HG03571 (cell line): ENCODE measurements around the gene BGLAP.
A peak's percentile ranks its signal among the peaks of the same experiment; 100 is the strongest.

ENCODE experiments used
- ATAC-seq: cut with Tn5 transposase; IDR thresholded peaks from one replicate; pipeline ENCODE4 v1.9.1; 2021; ENCODE audit not compliant: unreplicated experiment

Gene BGLAP

GRCh38 chr1:156253634-156254033 lies 11.7 kb downstream of the BGLAP start:
- no peak for ATAC-seq

DNA sequence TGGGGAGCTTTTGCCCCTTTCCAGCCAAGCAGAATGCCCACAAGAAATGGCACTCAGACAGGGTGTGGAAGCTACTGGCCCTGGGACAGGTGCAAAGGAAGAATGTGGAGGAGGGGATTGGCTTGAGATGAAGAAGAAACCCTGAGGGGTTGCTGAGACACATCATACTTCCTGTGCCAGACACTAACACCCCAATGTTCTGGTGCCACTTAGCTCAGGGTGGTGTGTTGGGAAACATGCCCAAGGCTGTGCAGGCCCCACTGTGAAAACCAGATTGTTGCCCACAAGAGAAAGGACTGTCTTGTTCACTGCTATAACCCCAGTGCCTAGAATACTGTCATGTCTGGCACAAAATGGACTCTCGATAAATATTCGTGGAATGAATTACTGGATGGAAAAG lies 15.7 kb downstream of the BGLAP start:
- ATAC-seq: no peak

GRCh38 chr1:156258859-156259258 lies 16.9 kb downstream of the BGLAP start:
- no peak for ATAC-seq

DNA sequence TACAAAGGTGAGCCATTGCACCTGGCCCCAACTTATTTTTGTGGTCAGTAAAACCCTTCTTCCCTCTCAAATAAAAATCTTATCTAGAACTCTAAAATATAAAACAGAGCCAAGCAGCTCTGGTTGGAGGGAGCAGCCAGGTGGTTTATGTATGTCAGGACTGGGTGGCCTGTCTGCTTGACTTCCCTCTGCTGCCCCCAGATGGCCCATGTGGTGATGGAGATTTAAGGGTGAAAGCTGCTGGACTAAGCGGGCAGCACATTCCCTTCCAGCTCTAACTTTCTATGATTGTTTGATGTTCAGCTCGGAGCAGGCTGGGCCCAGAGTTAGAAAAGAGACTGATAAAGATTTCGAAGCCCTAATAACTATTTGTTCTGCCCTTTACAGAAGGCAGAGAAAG lies 17.8 kb downstream of the BGLAP start:
- ATAC-seq: no peak

GRCh38 chr1:156260896-156261295 lies 18.9 kb downstream of the BGLAP start:
- ATAC-seq: no peak

DNA sequence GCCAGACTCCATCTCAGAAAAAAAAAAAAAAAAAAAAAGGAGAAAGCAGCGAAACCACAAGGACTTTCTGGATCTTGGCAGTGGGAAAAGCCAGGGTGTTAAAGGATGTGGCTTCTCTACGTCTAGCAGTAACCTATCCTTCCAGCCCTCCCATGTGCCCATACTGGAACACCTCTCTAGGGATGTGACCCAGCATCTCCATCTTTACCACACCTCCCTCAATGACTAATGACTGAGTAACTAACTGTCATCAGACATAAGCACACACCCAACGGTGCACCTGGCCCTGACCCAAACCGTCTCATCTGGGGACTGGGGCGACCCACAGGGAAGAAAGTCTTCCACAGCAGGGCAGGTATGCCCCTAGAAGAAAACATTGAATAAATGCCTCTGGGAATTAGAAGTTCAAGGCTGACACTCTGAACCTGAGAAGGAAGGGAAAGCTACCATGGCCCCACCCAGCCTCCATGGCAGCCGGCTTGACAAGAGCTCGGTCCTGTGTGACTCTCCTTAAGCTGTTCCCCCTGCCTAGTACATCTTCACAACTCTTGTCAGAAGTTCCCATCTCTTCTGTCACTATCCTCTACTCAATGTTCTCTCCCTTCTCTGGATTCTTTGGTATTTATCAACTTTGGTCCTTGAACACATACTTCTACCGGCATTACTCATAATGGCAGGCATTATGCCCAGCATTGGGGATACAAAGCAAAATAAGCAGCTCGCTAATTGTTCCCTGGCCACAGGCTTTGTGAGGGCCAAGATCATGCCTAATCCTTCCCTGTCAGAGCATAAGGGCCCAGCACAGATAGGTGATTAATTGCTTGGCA lies 20.7 kb downstream of the BGLAP start:
- no peak for ATAC-seq

- no peak for ATAC-seq
Measured at GRCh38 chr1:156263288-156263655, 21.3 kb downstream of the BGLAP start.

DNA sequence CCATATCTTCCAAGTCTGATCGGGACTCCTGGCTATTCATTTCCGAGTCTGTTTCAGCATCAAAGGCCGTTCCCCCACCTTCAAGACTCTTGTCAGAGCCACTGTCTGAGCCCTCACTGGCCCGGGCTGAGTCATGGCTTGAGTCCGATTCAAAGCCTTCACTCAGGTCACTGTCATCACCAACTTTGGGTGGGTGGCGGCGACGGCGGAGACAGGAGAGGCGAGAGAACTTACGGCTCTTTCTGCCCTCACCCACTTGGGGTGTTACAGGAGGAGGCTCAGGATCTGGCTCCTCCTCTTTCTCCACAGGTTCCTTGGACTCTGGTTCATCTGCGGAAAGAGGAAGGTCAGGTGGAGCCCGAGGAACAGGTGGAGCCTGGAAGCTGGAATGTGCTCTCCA lies 24.1 kb downstream of the BGLAP start:
- ATAC-seq: no peak

GRCh38 chr1:156268336-156268735 lies 26.4 kb downstream of the BGLAP start:
- ATAC-seq: no peak

GRCh38 chr1:156270314-156270713 lies 28.3 kb downstream of the BGLAP start:
- ATAC-seq: no peak

DNA sequence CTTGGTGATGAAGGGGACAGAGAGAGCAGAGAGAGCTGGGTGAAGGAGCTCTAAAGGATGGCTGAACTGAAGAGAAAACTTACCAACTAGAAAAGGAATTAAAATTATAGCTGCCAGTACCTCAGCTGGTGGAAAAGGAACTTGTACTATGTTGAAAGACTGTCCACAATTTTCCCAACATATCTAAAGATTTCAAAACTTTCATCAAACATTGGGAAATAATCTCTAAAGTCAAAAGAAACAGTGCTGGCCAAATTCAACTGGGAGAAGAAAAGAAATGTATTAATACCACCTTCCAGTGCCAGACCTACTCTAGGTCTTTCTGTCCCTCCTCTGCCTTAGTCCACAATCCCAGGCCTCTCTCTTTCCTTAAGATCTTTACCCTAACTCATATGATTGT lies 34.5 kb downstream of the BGLAP start:
- no peak for ATAC-seq

DNA sequence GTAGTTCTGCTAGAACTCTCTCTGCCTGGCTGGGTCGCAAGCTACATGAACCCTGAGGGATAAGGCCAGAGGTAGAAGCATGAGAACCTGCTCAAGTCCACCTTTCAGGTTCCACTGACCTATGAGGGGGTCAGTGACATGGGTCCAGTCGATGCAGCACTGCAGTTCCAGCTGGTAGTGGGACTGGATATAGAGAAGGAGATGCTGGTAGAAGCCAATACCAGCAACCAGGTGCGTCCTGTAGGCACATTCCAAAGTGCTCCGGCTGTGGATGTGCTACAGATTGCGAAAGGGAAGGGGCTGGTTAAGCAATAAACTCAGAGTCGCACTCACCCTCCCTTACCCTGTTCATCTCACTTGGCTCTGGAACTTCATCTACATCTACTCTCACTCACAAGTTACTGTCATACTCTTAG lies 35.0 kb downstream of the BGLAP start:
- ATAC-seq: no peak

DNA sequence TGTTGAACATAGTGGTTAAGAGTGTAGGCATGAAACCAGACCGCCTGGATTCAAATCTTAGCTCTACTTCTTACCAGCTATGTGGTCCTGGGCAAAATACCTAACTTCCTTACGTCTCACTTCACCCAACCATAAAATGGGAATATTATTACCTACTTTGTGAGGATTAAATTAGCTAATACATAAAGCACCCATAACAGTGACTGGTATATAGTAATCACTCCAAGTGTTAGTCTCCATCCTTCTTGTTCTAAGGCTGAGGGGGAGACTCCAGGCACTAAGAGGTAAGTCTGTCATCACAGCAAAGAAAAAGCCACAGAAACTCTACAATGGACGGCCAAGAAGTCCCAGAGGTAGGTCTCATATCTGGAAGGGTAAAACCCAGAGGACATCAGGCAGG lies 37.9 kb downstream of the BGLAP start:
- no peak for ATAC-seq

GRCh38 chr1:156281281-156281680 lies 39.3 kb downstream of the BGLAP start:
- no peak for ATAC-seq

DNA sequence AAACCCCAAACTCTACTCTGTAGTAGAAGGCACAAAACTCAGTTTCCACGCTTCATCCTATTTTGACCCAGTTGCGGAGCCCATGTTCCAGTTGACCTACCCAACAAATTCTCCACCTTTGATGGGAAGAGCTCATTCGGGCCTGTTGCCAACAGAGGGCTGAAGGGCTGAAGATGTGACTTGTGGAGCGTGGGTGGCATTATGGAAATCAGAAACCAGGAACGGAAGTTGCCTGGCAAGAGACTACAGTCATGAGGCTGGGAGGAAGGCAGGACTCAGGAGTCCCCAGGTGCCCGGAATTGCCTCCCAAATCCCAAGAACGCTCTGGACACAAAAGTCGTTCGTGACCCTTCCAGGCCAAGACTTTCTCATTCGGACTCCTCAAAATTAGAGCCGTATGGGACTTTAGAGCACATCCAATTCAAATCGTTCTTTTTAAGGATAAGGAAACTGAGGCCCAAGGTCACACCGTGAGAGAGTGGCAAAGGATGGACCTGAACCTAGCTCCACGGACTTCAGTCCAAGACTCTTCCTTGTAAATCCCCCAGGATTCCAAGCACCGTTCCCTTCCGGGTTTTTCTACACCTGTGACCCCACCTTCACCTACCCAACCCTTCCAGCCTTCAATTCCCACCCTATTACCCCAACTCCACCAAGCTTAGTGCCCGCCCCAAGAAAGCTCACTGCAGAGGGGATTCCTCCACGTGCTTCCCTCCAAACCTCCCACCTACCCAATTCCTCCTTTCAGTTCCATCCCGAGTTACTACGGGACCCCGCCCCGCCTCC lies 39.9 kb downstream of the BGLAP start:
- no peak for ATAC-seq

DNA sequence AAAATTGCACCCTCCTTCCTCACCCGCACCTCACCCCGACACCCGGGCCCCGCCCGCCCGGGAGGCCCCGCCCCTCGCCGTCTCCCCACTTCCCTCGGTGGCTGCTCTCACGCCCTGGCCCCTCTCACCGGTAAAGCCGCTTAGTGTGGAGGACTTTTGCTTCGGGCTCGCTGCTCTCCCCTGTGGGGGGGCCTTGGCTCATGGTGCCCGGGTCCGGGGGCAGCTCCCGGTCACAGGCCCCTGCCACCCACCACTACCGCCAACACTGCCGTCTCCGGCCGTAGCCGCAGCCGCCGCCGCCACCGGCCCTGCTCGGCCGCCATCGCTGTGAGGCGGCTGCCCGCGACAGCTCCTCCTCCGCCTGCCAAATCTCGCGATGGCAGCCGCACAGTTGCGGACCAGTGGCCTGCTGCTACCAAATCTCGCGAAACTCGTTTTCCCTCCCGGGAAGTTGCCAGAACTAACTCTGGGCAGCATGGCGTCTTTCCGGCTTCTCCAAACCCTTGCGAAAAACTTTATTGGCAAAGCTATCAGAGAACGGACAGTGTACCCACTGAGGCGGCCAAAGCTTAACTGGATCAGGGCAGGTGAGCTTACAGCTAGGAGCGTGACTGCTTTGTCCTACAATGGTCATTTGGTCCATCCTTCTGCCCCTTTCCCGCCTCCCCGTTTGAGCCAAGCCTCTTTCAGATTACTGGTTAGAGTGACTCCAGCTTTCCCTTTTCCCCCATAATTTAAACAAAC lies 40.7 kb downstream of the BGLAP start, which contains the start of gene SMG5:
Gene SMG5, minus strand, starts transcription at position 347 of the 744 bp plus-strand sequence. Its CDS starts 145 bp downstream, at position 202.
- peak; percentile 79 for ATAC-seq

DNA sequence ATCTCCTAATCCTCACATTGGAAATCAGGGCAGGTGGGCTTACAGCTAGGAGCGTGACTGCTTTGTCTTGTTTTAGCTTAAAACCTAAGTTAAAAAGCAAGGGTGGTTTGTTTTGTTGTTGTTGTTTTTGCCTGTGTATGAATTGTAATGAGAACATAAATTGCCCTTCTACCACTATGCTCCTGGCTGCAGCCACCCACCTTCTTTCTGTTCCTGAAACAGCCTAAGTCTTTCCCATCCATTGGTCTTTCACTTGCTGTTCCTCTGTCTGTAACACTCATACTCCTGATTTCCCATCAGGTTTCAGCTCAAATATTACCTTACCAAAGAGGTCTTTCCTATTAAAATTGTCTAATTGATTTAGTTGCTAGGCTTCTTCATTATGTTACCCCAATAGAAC lies 41.5 kb downstream of the BGLAP start:
- ATAC-seq: no peak

- ATAC-seq: no peak
Measured at GRCh38 chr1:156284112-156284511, 42.1 kb downstream of the BGLAP start, which contains the start of gene TMEM79. Gene TMEM79 (plus strand): TSS chr1:156284325. CDS start chr1:156285227, 902 bp downstream.

DNA sequence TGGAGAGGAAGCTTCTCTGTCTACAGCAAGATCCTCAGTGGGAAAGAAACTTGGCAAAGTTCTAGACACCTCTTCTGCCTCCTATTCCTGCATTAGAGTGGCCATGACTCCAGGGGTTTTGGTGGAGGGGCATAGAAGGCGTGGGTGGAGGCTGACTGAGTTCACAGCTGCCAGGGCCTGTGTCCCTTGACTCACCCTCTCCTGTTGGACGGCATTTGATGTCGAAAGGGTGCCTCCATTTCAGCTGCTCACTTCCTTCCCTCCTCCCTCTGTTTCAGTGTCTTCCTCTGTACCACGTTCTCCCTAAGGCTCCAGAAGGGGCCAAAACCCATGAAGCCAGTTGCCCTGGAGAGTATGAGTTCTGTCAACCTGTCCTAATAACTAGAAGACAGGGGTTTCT lies 42.8 kb downstream of the BGLAP start:
- ATAC-seq: no peak

GRCh38 chr1:156285437-156285836 lies 43.5 kb downstream of the BGLAP start:
- no peak for ATAC-seq

DNA sequence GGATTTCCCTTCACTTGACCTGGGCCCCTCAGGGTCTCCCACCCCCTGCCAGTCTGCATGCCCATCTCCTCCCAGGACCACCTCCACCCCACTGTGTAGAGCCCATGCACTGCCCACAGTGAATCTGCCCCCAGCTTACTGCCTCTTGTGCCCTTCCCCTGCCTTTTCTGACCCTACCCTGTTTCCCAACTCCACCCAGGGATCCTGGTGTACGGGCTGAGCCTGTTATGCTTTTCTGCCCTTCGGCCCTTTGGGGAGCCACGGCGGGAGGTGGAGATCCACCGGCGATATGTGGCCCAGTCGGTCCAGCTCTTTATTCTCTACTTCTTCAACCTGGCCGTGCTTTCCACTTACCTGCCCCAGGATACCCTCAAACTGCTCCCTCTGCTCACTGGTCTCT lies 44.1 kb downstream of the BGLAP start:
- ATAC-seq: no peak
